Lower leg skin (tissue), 3 donors: Measurements from ENCODE around the gene THADA.

Experiments
- POLR2A ChIP-seq, 2 donors: fragments of 450-650 bp; IDR thresholded peaks; one replicate each; pipeline ENCODE4 v1.6.1; 2016 to 2017; ENCODE audit warnings: antibody characterized with exemption in 2 of 2, mild to moderate bottlenecking in 1 of 2, moderate library complexity in 1 of 2
- TF ChIP-seq, protein P1 (sequence below), 3 donors: fragments of 450-650 bp; IDR thresholded peaks; one replicate each; pipeline ENCODE4 v1.5.1; 2016; ENCODE audit warnings: antibody characterized with exemption in 3 of 3, mild to moderate bottlenecking in 3 of 3, moderate library complexity in 2 of 3

GRCh38 chr2:43262951-43263350, 332.9 kb downstream of the THADA start:
- TF ChIP-seq, protein P1, sequence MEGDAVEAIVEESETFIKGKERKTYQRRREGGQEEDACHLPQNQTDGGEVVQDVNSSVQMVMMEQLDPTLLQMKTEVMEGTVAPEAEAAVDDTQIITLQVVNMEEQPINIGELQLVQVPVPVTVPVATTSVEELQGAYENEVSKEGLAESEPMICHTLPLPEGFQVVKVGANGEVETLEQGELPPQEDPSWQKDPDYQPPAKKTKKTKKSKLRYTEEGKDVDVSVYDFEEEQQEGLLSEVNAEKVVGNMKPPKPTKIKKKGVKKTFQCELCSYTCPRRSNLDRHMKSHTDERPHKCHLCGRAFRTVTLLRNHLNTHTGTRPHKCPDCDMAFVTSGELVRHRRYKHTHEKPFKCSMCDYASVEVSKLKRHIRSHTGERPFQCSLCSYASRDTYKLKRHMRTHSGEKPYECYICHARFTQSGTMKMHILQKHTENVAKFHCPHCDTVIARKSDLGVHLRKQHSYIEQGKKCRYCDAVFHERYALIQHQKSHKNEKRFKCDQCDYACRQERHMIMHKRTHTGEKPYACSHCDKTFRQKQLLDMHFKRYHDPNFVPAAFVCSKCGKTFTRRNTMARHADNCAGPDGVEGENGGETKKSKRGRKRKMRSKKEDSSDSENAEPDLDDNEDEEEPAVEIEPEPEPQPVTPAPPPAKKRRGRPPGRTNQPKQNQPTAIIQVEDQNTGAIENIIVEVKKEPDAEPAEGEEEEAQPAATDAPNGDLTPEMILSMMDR (IDR thresholded peaks at IDR 0.05): no peak
- TF ChIP-seq POLR2A (IDR thresholded peaks at IDR 0.05): no peak
